Measurements from ENCODE around the gene MPI.

DNA sequence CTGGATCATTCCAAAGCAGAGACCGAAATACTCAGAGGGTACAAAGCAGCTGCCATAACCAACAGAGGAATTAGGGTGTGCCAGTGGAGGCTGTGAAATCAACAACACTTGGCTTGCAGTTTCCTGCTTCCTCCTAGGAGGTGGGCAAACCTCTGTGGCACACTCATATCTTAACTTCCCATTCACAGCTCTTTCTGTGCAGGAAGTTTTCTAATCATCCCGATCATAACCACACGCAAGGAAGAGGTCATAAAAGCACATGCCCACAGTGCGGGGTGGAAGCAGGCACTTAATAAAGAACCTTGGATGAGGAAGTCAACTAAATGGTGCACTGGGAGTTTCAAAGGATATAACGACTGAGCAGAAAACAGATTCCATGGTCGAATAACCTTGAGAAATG is 21.8 kb upstream of the MPI start:
- TF ChIP-seq, protein P1, sequence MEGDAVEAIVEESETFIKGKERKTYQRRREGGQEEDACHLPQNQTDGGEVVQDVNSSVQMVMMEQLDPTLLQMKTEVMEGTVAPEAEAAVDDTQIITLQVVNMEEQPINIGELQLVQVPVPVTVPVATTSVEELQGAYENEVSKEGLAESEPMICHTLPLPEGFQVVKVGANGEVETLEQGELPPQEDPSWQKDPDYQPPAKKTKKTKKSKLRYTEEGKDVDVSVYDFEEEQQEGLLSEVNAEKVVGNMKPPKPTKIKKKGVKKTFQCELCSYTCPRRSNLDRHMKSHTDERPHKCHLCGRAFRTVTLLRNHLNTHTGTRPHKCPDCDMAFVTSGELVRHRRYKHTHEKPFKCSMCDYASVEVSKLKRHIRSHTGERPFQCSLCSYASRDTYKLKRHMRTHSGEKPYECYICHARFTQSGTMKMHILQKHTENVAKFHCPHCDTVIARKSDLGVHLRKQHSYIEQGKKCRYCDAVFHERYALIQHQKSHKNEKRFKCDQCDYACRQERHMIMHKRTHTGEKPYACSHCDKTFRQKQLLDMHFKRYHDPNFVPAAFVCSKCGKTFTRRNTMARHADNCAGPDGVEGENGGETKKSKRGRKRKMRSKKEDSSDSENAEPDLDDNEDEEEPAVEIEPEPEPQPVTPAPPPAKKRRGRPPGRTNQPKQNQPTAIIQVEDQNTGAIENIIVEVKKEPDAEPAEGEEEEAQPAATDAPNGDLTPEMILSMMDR (IDR thresholded peaks at IDR 0.05), result no peak
- no peak for TF ChIP-seq TEAD4 (IDR thresholded peaks at IDR 0.05; ENCODE audit: borderline replicate concordance, insufficient read depth)
- TF ChIP-seq EP300 (IDR thresholded peaks at IDR 0.05; ENCODE audit: borderline replicate concordance in 1 of 2, low read depth in 1 of 2, low read length in 1 of 2), result no peak
- no peak for TF ChIP-seq GABPA (IDR thresholded peaks at IDR 0.05; ENCODE audit: low read depth)
- no peak for TF ChIP-seq POLR2AphosphoS5 (IDR thresholded peaks at IDR 0.05; ENCODE audit: low read depth, low read length)
- TF ChIP-seq CHD2 (IDR thresholded peaks at IDR 0.05; ENCODE audit: low read length, partially characterized antibody), result no peak

All from SK-N-SH (cell line).